ENCODE measurements around the gene CCDC187. TPM values are rescaled to one million over a fixed set of nuclear protein-coding genes. Genes with fewer than 3 reads are reported as not detected.

Gene CCDC187
- total and polyA plus RNA-seq, 2 of the 8 experiments (the other 6 are each of a cell fraction or from before 2014, with no cell fraction given), result 0.02 TPM; not detected in 1

GRCh38 chr9:136336156-136336870, 32.4 kb upstream of the CCDC187 start (continued):
- no peak for TF ChIP-seq TAF7 (optimal IDR thresholded peaks at IDR 0.05; ENCODE audit: borderline replicate concordance, low read depth, low read length)
